ENCODE measurements around the gene MAPKBP1. TPM values are rescaled to one million over a fixed set of nuclear protein-coding genes. Genes with fewer than 3 reads are reported as not detected.

MAPKBP1 gene
- total RNA-seq, 1 experiment from 2014 or later: 14.5 TPM

DNA sequence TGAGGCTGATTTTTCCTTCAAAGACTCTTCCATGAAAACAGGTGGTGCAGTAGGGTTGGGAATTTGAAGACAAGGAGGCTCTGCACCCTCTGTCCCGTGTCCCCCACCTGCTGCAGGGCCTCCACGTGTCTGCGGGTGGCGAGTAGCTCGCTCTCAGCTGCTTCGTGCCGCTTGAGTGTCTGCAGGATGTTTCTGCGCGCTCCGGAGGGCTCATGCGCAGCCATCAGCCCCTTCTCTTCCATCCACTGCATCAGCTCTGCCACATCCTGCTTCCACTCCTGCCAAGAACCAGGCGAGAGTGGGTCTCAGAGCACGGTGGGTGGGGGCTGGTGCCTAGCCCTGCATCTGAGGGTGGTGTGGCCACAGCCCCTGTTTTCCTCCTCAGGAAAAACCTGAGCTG, 101.7 kb downstream of the MAPKBP1 start:
- no peak for ATAC-seq
- POLR2A ChIA-PET: no interaction called here
- TF ChIP-seq CREB1 (CRISPR knock-in tag; IDR thresholded peaks at IDR 0.05): no peak
- TF ChIP-seq, protein P1, sequence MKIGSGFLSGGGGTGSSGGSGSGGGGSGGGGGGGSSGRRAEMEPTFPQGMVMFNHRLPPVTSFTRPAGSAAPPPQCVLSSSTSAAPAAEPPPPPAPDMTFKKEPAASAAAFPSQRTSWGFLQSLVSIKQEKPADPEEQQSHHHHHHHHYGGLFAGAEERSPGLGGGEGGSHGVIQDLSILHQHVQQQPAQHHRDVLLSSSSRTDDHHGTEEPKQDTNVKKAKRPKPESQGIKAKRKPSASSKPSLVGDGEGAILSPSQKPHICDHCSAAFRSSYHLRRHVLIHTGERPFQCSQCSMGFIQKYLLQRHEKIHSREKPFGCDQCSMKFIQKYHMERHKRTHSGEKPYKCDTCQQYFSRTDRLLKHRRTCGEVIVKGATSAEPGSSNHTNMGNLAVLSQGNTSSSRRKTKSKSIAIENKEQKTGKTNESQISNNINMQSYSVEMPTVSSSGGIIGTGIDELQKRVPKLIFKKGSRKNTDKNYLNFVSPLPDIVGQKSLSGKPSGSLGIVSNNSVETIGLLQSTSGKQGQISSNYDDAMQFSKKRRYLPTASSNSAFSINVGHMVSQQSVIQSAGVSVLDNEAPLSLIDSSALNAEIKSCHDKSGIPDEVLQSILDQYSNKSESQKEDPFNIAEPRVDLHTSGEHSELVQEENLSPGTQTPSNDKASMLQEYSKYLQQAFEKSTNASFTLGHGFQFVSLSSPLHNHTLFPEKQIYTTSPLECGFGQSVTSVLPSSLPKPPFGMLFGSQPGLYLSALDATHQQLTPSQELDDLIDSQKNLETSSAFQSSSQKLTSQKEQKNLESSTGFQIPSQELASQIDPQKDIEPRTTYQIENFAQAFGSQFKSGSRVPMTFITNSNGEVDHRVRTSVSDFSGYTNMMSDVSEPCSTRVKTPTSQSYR (CRISPR knock-in tag; IDR thresholded peaks at IDR 0.05): no peak
- TF ChIP-seq, protein P2, sequence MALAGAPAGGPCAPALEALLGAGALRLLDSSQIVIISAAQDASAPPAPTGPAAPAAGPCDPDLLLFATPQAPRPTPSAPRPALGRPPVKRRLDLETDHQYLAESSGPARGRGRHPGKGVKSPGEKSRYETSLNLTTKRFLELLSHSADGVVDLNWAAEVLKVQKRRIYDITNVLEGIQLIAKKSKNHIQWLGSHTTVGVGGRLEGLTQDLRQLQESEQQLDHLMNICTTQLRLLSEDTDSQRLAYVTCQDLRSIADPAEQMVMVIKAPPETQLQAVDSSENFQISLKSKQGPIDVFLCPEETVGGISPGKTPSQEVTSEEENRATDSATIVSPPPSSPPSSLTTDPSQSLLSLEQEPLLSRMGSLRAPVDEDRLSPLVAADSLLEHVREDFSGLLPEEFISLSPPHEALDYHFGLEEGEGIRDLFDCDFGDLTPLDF (CRISPR knock-in tag; IDR thresholded peaks at IDR 0.05): no peak
- TF ChIP-seq, protein P3, sequence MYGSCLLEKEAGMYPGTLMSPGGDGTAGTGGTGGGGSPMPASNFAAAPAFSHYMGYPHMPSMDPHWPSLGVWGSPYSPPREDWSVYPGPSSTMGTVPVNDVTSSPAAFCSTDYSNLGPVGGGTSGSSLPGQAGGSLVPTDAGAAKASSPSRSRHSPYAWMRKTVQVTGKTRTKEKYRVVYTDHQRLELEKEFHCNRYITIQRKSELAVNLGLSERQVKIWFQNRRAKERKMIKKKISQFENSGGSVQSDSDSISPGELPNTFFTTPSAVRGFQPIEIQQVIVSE (CRISPR knock-in tag; IDR thresholded peaks at IDR 0.05; ENCODE audit: borderline replicate concordance): no peak
- TF ChIP-seq, protein P4, sequence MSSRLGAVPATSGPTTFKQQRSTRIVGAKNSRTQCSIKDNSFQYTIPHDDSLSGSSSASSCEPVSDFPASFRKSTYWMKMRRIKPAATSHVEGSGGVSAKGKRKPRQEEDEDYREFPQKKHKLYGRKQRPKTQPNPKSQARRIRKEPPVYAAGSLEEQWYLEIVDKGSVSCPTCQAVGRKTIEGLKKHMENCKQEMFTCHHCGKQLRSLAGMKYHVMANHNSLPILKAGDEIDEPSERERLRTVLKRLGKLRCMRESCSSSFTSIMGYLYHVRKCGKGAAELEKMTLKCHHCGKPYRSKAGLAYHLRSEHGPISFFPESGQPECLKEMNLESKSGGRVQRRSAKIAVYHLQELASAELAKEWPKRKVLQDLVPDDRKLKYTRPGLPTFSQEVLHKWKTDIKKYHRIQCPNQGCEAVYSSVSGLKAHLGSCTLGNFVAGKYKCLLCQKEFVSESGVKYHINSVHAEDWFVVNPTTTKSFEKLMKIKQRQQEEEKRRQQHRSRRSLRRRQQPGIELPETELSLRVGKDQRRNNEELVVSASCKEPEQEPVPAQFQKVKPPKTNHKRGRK (CRISPR knock-in tag; IDR thresholded peaks at IDR 0.05; ENCODE audit: borderline replicate concordance): no peak
- H3K27ac Mint-ChIP-seq: no peak overlapping the region; the same call in 1 of the 2 replicates
- CTCF ChIA-PET: interaction anchor here (0.9 to 1.6 kb wide), 5 partner anchors 12 to 101 kb away, joined by 3 to 9 read pairs (median 4); no protein-coding TSS in a partner anchor
- H3K9me3 Mint-ChIP-seq: no peaks in the 10 kb centered on the region
- no peaks in the 10 kb centered on the region for H3K4me1 Mint-ChIP-seq
- no peak overlapping the region for H3K4me3 Mint-ChIP-seq
- DNase-seq (ENCODE audit: low spot score): no peak
- peaks cover 10% of the 10 kb centered on the region for H3K27me3 Mint-ChIP-seq (ENCODE audit: low read depth)
- H3K36me3 Mint-ChIP-seq: no peaks in the 10 kb centered on the region

DNA sequence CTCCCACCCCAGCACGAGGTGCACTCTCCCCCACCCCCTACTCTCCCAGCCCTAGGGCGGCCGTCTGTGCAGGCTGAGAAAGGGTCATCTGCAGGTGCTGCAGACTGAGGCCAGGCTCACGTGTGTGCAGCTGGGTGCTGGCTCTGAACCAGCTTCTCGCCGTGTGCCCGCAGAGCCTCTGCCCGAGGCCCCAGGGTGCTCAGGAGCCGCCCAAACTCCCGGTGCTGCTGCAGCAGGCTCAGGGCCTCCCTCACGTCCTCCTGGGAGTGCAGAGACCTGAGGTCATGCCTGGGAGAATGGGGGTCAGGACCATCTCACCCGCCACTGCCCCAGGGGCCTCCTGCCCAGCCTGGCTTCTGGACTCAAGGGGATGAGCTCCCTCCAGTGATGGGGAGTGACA, 102.4 kb downstream of the MAPKBP1 start:
- CTCF ChIA-PET: interaction anchor here (1.2 to 1.8 kb wide), 4 partner anchors 13 to 80 kb away, joined by 4 to 9 read pairs (median 6); no protein-coding TSS in a partner anchor
- H3K27ac Mint-ChIP-seq: no peak overlapping the region
- TF ChIP-seq ZNF671 (CRISPR knock-in tag; IDR thresholded peaks at IDR 0.05): no peak
- DNase-seq (ENCODE audit: low spot score): no peak
- peaks cover 17% of the 10 kb centered on the region for H3K27me3 Mint-ChIP-seq (ENCODE audit: low read depth)
- H3K4me1 Mint-ChIP-seq: peaks cover 4% of the 10 kb centered on the region
- H3K9me3 Mint-ChIP-seq: no peaks in the 10 kb centered on the region
- H3K36me3 Mint-ChIP-seq: no peaks in the 10 kb centered on the region
- ATAC-seq: no peak
- POLR2A ChIA-PET: no interaction called here
- H3K4me3 Mint-ChIP-seq: no peak overlapping the region

Small RNAs within 50 kb of the gene (microRNA-seq; reads per million reads assigned to microRNA genes)
- not detected for gene MIR4310 (ENCODE audit: borderline number of aligned reads)

Other genes starting within 250 kb of the MAPKBP1 start
- gene RPAP1, start 230.2 kb upstream of the MAPKBP1 start, total RNA-seq (2021): 102 to 123 TPM (median 103 TPM) in 3 replicates
- 87.9 to 98.0 TPM (median 89.6 TPM) in 3 replicates for gene TYRO3, start 215.3 kb upstream of the MAPKBP1 start, total RNA-seq (2021)
- 35.9 to 36.9 TPM (median 36.4 TPM) in 3 replicates for gene MGA, start 114.1 kb upstream of the MAPKBP1 start, total RNA-seq (2021)
- gene JMJD7, start 53.6 kb downstream of the MAPKBP1 start, total RNA-seq (2021): 14.8 to 19.9 TPM (median 18.2 TPM) in 3 replicates
- gene PLA2G4B, start 64.4 kb downstream of the MAPKBP1 start, total RNA-seq (2021): 5.5 to 11.0 TPM (median 7.9 TPM) in 3 replicates
- 1.2 to 2.3 TPM (median 2.0 TPM) in 3 replicates for gene SPTBN5, start 119.6 kb downstream of the MAPKBP1 start, total RNA-seq (2021)
- 20.8 to 23.9 TPM (median 21.3 TPM) in 3 replicates for gene EHD4, start 198.1 kb downstream of the MAPKBP1 start, total RNA-seq (2021)
- gene PLA2G4E, start 246.6 kb downstream of the MAPKBP1 start, total RNA-seq (2021): 0.02 TPM in 1 of 3 replicates, not detected in the others

All from WTC11 (cell line).